ENCODE measurements around the gene BTN1A1.

Gene BTN1A1

GRCh38 chr6:26489996-26490964 lies 9.8 kb upstream of the BTN1A1 start:
- no peak overlapping the region for H3K4me3 ChIP-seq (ENCODE audit: low read depth, low read length)
- TF ChIP-seq CTCF (IDR thresholded peaks at IDR 0.05; ENCODE audit: low read depth, low read length, missing control alignments): no peak
- no peak for DNase-seq (ENCODE audit: low read depth)
- in situ Hi-C loops (cut with HindIII; ENCODE audit: low sequenced_read_pairs): no loop called here

- H3K4me3 ChIP-seq (ENCODE audit: low read depth, low read length): no peak overlapping the region
- in situ Hi-C loops (cut with HindIII; ENCODE audit: low sequenced_read_pairs): no loop called here
- TF ChIP-seq CTCF (IDR thresholded peaks at IDR 0.05; ENCODE audit: low read depth, low read length, missing control alignments): no peak
- no peak for DNase-seq (ENCODE audit: low read depth)
These were observed 8.5 kb upstream of the BTN1A1 start for GRCh38 chr6:26491604-26492003.

GRCh38 chr6:26493258-26493657 lies 6.8 kb upstream of the BTN1A1 start:
- in situ Hi-C loops (cut with HindIII; ENCODE audit: low sequenced_read_pairs): no loop called here
- no peak for DNase-seq (ENCODE audit: low read depth)
- H3K4me3 ChIP-seq (ENCODE audit: low read depth, low read length): no peak overlapping the region
- TF ChIP-seq CTCF (IDR thresholded peaks at IDR 0.05; ENCODE audit: low read depth, low read length, missing control alignments): peak; percentile 15

GRCh38 chr6:26494117-26494516 lies 6.0 kb upstream of the BTN1A1 start:
- no peak overlapping the region for H3K4me3 ChIP-seq (ENCODE audit: low read depth, low read length)
- TF ChIP-seq CTCF (IDR thresholded peaks at IDR 0.05; ENCODE audit: low read depth, low read length, missing control alignments): no peak
- in situ Hi-C loops (cut with HindIII; ENCODE audit: low sequenced_read_pairs): no loop called here
- no peak for DNase-seq (ENCODE audit: low read depth)

GRCh38 chr6:26495281-26495680 lies 4.8 kb upstream of the BTN1A1 start:
- in situ Hi-C loops (cut with HindIII; ENCODE audit: low sequenced_read_pairs): no loop called here
- no peak overlapping the region for H3K4me3 ChIP-seq (ENCODE audit: low read depth, low read length)
- no peak for DNase-seq (ENCODE audit: low read depth)
- TF ChIP-seq CTCF (IDR thresholded peaks at IDR 0.05; ENCODE audit: low read depth, low read length, missing control alignments): no peak

GRCh38 chr6:26497610-26498009 lies 2.5 kb upstream of the BTN1A1 start:
- in situ Hi-C loops (cut with HindIII; ENCODE audit: low sequenced_read_pairs): no loop called here
- H3K4me3 ChIP-seq (ENCODE audit: low read depth, low read length): no peak overlapping the region
- no peak for TF ChIP-seq CTCF (IDR thresholded peaks at IDR 0.05; ENCODE audit: low read depth, low read length, missing control alignments)

More at GRCh38 chr6:26497610-26498009, 2.5 kb upstream of the BTN1A1 start:
- DNase-seq (ENCODE audit: low read depth): no peak

Measured in astrocyte of the cerebellum (primary cell).